Activated T-cell treated with anti-CD3 and anti-CD28 coated beads for 1 hour (primary cell): ENCODE measurements around the gene TEAD1.

Experiments
- DNase-seq: peaks from one replicate; pipeline ENCODE4 v3.0.0-alpha.2; 2020; ENCODE audit warnings: low read depth

Gene TEAD1

DNA sequence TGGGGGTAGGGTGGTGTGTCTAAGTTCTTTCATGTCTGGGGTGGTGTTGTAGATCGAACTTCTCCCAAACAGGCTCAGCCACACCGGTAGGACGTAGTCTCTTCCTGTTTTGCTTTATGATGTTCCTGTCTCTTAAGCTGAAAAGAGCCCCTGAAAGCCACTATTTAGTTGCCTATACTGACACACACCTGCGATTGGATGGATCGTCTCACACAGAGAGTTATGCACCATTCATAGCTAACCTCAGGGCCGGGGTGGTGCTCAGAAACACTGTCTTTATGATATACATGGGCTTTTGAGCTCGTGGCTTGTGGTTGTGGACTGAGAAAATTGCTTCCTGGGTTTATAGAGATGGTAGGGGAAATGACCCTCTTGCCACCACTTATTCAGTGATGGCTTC, 137.6 kb downstream of the TEAD1 start:
- DNase-seq = no peak

DNA sequence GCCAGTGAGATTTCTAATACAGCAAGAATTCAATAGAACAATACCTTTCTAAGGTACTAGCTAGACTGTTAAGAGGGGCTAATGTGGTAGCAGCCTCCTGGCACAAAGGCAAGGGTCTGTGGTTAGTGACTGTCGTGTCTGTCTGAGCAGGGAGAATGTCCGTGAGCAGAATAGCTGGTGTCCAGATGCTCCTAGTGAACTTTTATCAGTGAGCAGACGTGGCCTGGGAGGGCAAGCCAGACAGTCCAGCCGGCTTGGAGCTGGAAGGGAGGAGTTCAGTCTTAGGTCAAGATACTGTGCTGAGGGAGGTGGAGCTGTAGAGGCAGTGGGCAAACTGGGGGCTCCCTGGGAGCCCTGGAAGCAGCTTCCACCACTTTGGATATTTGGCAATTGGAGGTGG, 138.6 kb downstream of the TEAD1 start:
- DNase-seq = no peak

DNA sequence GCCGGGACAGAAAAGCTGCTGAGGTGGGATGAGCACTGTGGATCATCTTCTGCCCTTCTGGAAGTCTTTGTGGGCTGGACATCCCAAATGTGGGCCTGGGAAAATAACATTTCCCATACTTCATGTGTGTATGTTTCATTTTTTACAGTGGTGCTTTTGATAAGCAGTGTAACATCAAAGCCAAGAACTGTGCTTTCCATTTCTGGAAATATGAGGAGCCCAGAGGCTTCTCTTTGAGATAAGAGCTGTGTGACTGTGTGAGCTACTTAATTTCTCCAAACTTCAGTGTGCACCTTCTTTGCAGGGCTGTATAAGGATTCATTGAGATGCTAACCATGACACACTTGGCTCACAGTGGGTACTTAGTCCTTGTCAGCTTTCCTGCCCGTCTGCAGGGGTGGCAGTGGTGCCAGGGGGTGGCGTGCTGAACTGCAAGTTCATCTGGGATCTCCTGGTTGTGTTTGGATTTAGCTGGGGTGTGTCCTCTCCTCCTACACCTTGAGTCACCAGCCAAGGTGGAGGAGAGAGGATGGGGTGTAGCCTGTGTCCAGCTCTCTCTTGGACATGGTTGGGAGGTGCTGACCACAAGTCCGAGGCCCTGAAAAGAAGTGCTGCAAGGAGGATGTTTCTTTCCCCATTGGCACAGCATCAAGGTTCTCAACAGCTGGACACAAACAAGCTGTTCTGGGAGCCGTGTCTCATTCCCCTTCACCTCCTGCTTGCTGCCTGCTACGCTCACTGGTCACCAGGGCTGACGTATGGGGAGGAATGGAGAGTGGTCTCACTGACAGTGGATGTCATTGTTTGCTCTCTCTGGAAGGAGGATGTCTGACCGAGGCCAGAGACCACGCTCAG, 139.4 kb downstream of the TEAD1 start:
- DNase-seq = no peak

DNA sequence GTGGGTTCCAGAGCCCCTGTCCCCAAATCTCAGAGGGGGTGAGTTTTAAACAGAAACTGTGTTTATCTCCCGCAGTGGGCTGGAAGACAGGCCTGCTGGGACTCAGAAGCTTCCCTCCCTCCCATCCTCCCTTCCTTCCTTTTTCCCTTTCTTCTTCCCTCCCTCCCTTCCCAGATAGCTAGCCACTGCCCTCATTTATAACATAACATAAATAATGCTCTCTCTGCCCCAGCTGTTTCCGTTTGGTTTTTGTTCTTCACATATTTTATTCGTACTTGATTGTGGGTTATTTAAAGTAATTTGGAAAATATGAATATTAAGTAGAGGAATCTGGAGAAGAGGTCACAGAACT, 140.9 kb downstream of the TEAD1 start:
- DNase-seq = no peak

DNA sequence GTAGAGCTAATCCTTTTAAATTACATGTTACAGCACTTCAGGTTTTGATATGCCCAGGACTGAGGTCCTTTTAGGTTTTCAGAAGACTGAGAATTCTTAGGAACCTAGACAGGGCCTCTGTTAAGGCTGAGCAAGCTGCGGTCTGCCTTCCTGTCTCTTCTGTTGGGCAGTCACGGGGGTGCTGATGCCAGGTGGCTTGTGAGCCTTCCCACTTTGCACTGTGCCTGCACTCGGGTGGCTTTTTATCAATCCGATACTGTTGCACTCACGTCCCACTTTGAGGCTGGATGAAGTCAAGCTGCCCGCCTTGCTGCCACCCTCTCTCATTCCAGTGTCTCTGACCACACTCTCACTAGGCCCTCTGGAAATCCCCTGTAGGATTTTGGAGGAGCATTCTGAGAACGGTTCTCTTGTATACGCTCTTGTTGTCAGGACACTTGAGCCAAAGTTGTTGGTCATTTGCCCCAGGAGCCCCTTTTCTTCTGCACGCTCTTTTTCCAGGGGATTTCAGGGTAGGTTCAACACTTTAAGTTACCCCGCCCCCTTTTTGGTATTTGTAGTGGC, 141.8 kb downstream of the TEAD1 start:
- DNase-seq = no peak

DNA sequence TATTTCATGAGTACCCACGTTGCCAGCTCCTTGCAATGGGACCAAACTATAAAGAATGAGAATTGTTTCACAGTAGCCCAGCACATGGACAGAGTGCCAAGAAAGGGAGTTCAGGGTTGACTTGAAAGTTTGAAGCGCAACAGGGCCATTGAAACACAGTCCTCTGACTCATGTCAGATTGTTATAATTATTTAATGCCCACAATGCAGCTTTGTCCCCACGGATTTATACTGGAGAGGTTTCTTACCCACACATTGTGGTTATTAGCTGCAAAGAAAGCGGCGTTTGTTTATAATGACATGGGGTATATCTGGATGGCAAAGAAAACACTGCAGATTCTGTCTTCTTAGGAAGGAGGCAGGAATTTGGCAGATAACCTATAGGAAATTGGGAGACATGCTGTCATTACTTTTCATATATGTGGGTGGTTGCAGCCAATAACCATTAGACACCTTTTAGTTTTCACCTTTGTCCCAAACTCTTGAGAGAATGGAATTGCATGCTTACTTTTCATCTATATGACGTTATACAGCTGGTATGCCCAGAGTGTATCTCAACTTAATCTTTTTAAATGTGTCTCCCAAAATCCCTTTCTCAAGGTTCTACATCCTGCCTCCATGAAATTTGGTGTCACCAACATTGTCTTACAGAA, 143.6 kb downstream of the TEAD1 start:
- DNase-seq = no peak

DNA sequence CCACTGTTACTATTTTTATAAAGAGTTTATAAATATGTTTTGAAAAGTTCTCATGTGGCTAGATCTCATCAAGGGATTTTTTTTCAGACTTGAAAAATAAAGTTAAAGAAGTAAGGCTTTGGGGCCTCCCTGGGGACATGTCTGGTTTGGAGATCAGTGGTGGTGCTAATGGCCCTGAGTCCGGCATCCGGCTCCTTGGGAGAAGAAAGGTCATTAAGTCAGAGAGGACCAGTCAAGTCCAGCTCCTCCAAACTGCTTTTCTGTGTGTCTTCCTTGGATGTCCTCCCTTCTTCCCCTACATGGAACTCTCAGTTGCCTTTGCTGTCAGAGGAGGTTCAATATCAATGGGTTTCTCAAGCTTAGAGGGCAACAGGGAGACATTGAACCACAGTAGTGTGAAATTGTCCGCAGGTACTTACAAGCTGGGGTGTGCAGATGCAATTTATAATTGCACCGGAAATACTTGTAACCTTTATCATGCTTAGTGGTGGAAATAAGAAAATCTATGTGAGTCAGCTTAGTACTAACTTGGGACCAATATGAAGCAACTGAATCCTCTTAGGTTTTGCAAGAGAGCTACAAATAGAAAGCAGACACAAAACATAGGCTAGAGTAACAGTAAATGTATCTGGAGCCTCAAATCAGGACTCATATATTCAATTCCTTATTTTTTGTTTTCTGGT, 144.3 kb downstream of the TEAD1 start:
- no peak for DNase-seq

DNA sequence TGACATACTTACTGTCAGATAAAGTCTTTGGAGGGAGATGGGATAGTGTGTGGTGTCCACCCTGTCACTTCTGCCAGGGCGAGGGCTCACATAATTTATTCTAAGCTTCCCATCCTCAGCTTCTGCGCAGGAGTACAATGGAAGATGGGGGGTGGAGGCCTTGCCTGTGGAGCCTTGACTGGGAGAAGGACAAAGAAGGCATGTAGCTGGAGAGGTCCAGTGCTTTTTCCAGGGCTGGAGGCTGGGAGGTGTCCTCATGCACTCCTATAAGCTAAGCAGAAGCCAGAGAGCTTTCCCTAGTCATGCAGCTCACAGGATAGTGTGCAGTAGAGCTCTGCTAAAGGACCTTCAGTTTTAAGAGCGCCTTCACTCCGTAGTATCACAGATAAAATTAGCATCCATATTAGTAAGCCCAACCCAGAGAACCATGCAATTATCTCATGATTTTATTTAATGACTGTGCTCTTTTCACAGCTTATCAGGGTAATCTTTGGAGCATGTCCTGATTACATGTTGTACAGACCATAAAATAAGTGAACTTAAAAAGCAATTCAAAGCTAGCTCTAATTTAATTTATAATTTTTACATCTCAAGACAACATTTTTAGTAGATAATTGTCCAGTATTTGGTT, 148.3 kb downstream of the TEAD1 start:
- DNase-seq = no peak

DNA sequence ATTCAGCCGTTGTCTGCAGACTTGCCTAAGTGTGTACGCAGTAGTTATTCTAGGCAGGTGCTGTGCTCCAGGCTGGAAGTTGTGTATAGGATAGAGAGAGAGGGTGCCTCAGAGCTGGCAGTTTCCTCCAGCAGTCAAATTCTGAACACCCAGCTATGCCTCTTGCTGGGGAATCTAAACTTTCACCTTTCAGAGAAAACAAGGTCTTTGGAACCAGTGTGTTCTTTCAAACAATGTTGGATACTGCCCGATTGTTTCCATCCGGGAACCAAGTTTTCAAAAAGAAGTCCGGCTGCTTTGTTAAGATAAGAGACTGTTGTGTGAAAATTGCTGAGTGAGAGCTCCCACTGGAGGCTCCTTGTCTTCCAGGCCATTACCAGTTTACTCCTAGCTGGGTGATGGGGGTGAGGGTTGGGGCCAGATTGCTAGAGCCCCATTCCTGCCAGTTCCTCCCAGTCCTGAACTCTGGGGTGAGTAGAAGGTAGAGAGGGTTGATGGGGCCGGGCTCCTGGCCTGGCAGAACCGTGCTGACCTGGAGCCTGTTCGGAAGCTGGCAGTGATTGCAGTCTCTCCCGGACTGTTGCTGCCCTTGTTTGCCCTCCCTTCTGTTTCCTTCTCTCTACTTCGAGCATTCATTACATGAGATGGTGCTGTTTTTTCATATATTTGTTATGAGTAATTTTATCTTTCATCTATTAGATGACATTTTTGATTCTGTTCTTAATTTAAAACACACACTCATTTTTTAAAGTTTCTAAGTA, 150.2 kb downstream of the TEAD1 start:
- DNase-seq = no peak

DNA sequence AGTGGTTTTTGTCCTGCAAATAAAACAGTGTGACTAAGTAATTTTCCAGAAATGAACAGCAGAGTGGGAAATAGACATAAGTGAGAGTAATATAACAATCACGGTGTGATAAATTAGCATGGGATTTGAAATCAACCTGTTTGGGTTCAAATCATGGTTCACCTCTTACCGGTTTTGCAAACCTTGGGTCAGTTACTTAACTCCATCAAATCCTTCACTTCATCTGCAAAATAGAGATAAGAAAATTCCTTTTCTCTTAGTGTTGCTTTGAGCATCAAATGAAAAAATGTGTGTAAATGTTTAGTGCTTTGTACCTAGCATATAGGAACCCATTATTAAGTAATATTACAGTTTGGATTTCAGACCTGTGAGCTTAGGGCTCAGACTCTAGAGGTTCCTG, 152.2 kb downstream of the TEAD1 start:
- no peak for DNase-seq

DNA sequence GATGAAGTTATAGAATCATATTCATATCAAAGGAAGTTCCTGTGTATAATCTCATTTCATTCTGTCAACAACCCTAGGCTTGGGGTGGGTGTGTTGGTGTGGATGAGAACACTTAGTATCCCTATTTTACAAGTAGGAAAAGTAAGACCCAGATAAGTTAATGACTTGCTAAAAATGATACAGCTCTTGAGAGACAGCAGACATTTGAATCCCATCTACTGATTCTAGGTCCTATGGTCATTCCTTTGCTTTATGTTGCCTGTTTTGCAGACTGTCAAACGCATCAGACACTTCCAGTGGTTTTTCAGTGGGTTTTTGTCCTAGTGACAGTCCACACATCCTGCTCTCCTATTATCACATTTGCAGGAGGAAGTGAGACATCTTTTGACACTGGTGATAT, 153.1 kb downstream of the TEAD1 start:
- no peak for DNase-seq

DNA sequence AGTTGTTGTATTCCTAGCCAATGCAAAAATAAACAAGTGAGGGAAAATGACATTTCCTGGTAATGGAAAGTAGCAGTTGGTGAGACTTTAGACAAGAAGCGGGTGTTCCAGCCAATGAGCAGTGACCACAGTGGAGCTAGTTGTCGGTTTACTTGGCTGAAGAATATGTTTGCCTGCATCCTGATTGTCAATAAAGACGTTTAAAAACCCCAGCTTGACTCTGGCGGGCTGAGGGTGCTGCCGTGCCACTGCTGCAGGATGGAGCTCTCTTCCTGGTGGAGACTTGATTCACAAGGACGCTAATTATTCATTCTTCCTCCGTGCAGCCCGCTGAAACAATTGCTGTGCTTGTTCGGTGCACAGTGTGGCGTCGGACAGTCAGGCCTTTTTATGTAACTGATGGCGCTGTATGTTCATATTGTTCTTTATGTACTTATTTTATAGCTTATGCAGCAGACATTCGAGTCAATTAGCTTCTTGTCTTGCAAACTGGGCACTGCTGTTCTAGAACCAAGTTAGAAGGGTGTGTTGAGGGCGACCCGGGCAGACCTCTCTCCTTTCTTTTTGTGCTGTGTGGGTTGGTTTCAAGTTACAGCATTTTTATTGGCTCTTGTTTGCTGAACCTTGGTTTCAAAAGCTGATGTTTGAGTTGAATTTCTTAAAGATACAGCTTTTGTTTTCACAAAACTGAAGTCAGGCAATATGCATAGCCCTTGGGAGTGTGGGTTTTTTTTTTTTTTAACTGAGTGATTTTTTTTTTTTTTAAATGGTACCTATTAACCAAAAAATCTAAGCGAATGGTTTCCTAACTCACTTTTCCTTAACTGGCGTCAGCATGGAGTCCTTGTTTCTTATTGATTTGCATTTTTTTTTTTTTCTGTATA, 153.9 kb downstream of the TEAD1 start:
- DNase-seq = no peak

DNA sequence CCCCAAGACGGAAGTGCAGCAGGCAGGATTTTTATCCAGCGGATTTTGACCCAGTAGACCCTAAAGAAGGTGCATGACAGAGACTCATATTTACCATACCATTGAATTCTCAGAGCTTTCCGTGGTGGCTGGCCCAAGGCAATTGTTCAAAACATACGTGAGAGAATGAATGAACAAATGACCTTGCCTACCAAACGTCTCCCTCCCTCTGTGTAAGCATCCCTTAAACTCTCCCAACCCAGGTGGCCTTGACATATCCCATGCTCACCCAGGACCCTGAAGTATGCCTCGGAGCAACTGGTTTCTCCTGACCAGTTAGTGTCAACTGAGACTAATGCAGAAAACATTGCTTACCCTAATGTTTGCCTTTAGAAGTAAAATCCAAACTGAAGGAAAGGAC, 154.9 kb downstream of the TEAD1 start:
- no peak for DNase-seq

DNA sequence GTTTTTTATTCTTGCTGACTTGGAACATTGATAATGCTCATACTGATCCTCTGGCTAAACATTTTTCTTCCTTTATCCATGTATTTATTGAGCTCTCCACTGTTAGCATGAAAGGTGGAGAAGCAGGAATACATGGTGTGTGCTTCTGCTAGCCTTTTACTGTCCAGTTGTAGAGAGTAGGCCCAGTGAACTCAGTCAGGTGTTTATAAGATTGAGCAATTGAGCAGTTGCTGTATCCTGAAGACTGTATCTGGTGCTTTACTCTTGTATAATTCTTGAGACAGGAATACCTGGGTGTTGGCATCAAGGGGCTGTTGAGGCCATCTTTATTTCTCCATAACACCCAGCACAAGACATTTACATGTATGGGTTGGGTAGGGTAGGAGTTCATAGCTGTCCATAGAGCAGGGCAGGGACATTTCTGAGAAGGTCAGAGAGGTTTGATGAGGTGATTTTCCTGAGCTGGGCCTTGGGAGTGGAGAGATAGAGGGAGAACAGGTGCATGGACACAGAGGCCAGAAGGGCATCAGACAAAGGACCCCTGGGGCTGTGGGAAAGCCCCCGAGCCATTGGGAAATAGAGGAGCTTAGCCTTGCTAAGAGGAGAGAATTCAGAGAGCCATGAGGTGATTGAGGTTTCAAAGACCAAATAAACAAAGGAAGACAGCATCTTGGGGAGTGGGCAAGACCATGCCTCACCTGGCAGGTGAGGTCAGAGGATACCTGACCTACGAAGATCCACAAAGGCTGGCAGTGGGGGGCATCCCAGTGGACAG, 155.5 kb downstream of the TEAD1 start:
- DNase-seq = no peak

DNA sequence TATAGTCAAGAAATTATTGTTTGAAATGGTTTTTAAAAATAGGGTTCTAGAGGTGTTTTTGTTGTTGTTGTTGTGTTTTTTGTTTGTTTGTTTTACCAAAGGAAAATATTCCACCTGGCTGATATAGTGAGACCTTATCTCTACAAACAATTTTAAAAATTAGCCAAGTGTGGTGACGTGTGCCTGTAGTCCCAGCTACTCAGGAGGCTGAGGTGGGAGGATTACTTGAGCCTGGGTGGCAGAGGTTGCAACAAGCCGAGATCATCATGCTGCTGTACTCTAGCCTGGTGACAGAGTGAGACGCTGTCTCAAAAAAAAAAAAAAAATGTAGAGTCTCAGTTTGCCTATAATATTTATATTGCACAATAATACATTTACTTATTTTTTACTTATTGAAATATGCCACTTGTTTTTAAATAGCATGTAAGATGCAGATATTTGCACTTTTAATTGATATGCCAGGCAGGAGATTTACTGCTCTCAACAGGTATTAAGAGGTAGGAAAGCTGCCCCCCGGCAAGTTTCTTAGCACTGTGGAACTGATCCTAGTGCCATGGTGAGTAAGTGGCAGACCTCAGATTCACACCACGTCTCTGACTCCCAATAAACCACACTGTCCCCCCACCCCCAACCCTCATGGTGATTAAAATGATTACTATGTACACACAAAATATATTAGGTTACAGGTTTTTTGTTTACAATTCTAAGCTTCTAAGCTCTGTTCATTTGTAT, 157.4 kb downstream of the TEAD1 start:
- DNase-seq = no peak

DNA sequence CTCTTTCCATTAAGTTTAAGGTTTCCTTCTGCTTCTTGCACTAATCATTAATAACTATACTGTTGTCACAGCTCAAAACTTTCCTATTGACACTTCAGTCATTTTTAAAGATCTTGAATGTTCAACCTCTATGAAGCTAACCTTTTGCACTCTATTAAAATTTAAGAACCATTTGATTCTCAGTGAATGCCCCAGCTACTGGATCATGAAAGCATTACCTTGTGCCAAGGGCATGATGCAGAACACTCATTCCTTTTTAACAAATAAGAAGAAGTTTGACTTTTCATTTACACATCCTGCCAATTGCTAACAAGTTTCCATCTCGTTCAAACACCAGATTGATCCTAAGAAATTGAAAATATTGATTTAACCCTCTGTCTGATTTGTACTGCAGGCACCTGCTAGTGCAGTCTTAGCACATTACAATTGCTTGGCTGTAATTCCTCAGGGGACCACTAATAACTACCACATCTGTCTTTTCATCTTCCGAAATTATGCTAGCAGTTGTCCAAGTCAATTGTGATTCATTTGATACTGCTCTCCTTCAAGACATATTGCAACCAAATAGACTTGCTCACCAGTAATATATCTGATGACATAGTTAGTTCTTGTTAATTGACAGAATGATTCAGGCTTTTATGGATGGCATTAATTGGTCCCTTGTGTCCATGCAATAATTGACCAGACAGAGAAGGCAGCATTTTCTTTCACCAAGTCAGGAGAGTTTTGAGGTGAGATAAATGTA, 158.4 kb downstream of the TEAD1 start:
- DNase-seq = no peak

DNA sequence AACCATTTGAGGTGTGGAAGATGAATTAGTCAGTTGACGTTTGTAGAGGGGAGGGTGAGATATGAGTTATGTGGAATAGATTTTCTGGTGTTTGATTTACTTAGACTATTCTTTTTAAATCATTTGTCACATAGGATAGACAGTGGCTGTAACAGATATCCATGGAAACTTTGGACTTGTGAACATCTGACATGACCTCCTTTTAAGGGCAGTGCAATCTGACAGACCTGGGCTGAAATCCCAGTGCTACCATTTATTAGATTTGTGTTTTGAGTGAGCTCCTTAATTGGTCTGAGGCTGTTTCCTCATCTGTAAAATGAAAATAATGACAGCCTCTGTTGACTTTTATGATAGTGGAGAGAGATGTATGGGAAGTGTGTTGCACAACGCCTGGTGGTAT, 159.9 kb downstream of the TEAD1 start:
- DNase-seq = no peak

DNA sequence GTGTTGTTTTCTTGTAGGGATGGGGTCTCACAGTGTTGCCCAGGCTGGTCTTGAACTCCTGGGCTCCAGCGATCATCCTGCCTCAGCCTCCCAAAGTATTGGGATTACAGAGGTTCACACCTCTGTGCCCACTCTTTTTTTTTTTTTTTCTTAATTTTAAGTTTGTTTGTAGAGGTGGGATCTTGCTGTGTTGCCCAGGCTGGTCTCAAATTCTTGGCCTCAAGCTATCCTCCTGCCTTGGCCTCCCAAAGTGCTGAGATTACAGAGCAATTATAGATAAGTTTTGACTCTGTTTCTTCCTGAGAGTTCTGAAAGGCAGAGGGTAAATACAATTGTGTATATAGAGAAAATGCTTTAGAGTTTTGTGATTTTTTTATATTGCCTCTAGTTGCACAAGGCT, 160.4 kb downstream of the TEAD1 start:
- DNase-seq = no peak

DNA sequence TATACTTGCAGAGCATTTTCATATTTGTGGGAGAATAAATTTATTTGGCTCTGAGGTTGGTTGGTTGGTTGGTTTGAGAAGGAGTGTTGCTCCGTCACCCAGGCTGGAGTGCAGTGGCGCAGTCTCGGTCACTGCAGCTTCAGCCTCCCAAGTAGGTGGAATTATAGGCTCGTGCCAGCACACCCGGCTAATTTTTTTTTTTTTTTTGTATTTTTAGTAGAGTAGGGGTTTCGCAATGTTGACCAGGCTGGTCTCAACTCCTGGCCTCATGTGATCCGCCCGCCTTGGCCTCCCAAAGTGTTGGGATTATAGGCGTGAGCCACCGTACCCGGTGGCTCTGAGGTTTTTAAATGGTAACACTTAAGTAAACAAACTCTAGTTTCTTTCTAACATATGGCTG, 161.1 kb downstream of the TEAD1 start:
- no peak for DNase-seq
